ENCODE data around the gene FARP2.
"Not testable (repeated sequence)": the region's sequence is repeated elsewhere in the genome, so short reads cannot be mapped to it uniquely, and the experiment has no call there.

FARP2 gene

GRCh38 chr2:241368643-241369042, 12.6 kb downstream of the FARP2 start:
- no peak for DNase-seq (ENCODE audit: low read depth in 2 of 2)

GRCh38 chr2:241372361-241372992, 16.4 kb downstream of the FARP2 start:
- DNase-seq (ENCODE audit: low read depth in 2 of 2), result no peak

- DNase-seq (ENCODE audit: low read depth in 2 of 2), result no peak
These were observed 17.4 kb downstream of the FARP2 start for GRCh38 chr2:241373446-241373845.

GRCh38 chr2:241373906-241374305, 17.8 kb downstream of the FARP2 start:
- not testable (repeated sequence) for DNase-seq (ENCODE audit: low read depth in 2 of 2)

GRCh38 chr2:241375300-241375699, 19.2 kb downstream of the FARP2 start:
- no peak for DNase-seq (ENCODE audit: low read depth in 2 of 2)

- DNase-seq (ENCODE audit: low read depth in 2 of 2), result no peak
These were observed 20.7 kb downstream of the FARP2 start for GRCh38 chr2:241376808-241377207.

GRCh38 chr2:241378816-241379215, 22.7 kb downstream of the FARP2 start:
- DNase-seq (ENCODE audit: low read depth in 2 of 2), result no peak

- peak; percentile 58 to 63 for DNase-seq (ENCODE audit: low read depth in 2 of 2)
These were observed 23.7 kb downstream of the FARP2 start for GRCh38 chr2:241379481-241380480.

- no peak for DNase-seq (ENCODE audit: low read depth in 2 of 2)
These were observed 25.8 kb downstream of the FARP2 start for GRCh38 chr2:241381872-241382271.

GRCh38 chr2:241385450-241385849, 29.4 kb downstream of the FARP2 start:
- not testable (repeated sequence) for DNase-seq (ENCODE audit: low read depth in 2 of 2)

GRCh38 chr2:241386519-241386918, 30.4 kb downstream of the FARP2 start:
- DNase-seq (ENCODE audit: low read depth in 2 of 2), result no peak

- DNase-seq (ENCODE audit: low read depth in 2 of 2), result no peak
These were observed 33.6 kb downstream of the FARP2 start for GRCh38 chr2:241389697-241390096.

- no peak for DNase-seq (ENCODE audit: low read depth in 2 of 2)
These were observed 34.5 kb downstream of the FARP2 start for GRCh38 chr2:241390301-241391206.

GRCh38 chr2:241391892-241392665, 36.0 kb downstream of the FARP2 start:
- no peak for DNase-seq (ENCODE audit: low read depth in 2 of 2)

- DNase-seq (ENCODE audit: low read depth in 2 of 2), result not testable (repeated sequence)
These were observed 36.7 kb downstream of the FARP2 start for GRCh38 chr2:241392753-241393152.

GRCh38 chr2:241393524-241394196, 37.6 kb downstream of the FARP2 start:
- no peak for DNase-seq (ENCODE audit: low read depth in 2 of 2)

GRCh38 chr2:241396809-241397208, 40.7 kb downstream of the FARP2 start:
- not testable (repeated sequence) for DNase-seq (ENCODE audit: low read depth in 2 of 2)

- no peak for DNase-seq (ENCODE audit: low read depth in 2 of 2)
These were observed 44.1 kb downstream of the FARP2 start for GRCh38 chr2:241399941-241400922.

GRCh38 chr2:241408849-241409248, 52.8 kb downstream of the FARP2 start:
- DNase-seq (ENCODE audit: low read depth in 2 of 2), result no peak

Data from fibroblast of skin of left biceps (primary cell).